Measurements from ENCODE around the gene KIF1A.

DNA sequence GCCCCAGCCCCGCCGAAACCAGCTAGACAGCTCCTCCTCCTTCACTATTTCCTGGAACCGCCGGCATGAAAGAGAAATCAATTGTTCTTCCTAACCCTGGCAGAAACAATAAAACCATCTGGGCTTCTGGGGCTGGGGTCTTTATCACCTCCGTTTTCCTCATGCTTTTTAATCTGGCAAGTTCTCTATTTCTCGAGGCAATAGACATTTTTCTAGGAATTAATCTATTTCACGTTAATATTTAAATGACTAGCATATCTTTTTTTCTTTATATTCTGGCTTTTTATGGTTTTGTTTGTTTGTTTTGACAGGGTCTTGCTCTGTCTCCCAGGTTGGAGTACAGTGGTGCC is 1.4 kb upstream of the KIF1A start:
- TF ChIP-seq, protein P1, sequence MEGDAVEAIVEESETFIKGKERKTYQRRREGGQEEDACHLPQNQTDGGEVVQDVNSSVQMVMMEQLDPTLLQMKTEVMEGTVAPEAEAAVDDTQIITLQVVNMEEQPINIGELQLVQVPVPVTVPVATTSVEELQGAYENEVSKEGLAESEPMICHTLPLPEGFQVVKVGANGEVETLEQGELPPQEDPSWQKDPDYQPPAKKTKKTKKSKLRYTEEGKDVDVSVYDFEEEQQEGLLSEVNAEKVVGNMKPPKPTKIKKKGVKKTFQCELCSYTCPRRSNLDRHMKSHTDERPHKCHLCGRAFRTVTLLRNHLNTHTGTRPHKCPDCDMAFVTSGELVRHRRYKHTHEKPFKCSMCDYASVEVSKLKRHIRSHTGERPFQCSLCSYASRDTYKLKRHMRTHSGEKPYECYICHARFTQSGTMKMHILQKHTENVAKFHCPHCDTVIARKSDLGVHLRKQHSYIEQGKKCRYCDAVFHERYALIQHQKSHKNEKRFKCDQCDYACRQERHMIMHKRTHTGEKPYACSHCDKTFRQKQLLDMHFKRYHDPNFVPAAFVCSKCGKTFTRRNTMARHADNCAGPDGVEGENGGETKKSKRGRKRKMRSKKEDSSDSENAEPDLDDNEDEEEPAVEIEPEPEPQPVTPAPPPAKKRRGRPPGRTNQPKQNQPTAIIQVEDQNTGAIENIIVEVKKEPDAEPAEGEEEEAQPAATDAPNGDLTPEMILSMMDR (IDR thresholded peaks at IDR 0.05), result no peak
- no peak for TF ChIP-seq POLR2A (IDR thresholded peaks at IDR 0.05; ENCODE audit: low read depth)
- no peak for TF ChIP-seq POLR2AphosphoS5 (IDR thresholded peaks at IDR 0.05)
